Measurements from ENCODE around the gene LINC00237.

DNA sequence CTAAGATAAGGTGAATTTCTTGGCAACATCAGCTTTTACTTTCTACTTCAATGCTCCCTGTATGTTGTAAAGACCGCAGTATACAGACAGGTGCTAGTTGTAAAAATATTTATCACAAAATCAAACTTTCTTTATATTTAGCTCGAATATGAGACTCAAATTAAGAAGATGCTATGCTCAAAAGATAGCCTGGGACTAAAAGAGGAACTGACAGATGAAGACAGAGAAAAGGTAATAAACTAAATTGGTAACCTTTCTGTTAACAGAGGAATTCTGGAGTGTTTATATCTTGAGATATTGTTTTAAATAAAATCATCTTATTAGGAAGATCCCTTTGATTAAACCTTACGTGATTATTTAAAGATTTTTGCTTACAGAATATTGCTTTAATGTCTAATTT lies 39.3 kb upstream of the LINC00237 start:
- TF ChIP-seq, protein P1, sequence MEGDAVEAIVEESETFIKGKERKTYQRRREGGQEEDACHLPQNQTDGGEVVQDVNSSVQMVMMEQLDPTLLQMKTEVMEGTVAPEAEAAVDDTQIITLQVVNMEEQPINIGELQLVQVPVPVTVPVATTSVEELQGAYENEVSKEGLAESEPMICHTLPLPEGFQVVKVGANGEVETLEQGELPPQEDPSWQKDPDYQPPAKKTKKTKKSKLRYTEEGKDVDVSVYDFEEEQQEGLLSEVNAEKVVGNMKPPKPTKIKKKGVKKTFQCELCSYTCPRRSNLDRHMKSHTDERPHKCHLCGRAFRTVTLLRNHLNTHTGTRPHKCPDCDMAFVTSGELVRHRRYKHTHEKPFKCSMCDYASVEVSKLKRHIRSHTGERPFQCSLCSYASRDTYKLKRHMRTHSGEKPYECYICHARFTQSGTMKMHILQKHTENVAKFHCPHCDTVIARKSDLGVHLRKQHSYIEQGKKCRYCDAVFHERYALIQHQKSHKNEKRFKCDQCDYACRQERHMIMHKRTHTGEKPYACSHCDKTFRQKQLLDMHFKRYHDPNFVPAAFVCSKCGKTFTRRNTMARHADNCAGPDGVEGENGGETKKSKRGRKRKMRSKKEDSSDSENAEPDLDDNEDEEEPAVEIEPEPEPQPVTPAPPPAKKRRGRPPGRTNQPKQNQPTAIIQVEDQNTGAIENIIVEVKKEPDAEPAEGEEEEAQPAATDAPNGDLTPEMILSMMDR (IDR thresholded peaks at IDR 0.05; ENCODE audit: low read depth, low read length, poor library complexity, severe bottlenecking) = no peak
- TF ChIP-seq EZH2phosphoT487 (IDR thresholded peaks at IDR 0.05; ENCODE audit: borderline replicate concordance, low read length) = no peak
